Measurements from ENCODE around the gene SDHAF4.
"Not testable (repeated sequence)": the region's sequence is repeated elsewhere in the genome, so short reads cannot be mapped to it uniquely, and the experiment has no call there.

Gene SDHAF4

DNA sequence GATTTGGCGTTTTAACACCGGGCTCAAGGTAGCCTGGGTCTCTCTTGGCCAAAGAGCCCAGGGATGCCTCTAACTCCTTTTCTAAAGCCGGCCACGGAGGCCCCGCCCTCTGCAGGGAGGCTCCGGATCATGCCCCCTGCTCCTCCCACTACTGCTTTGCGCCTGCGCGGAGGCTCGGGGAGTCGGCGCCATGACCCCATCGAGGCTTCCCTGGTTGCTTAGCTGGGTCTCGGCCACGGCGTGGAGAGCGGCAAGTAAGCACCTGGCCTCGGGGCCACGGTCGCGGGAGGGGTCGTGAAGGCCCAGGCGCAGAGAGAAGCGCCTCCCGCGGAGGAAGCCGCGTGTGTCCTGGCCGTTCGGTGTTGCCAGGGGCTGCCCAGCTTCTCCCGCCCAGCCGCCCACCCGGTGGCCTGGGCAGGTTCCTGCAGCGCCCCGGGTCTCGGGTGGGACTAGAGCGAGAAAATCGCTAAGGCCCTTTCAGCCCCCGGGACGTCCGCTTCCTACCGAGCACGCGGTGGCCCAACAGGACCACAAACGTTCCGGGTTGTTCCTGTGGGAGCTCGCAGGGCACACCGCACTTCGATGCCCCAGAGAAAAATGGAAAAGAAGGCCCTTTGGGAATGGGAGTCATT, at the start of gene SDHAF4:
TSS of gene SDHAF4 (plus strand) at position 180 of the 632 bp plus-strand sequence. CDS start at position 191, 11 bp downstream.
- DNase-seq: peak; percentile 83

DNA sequence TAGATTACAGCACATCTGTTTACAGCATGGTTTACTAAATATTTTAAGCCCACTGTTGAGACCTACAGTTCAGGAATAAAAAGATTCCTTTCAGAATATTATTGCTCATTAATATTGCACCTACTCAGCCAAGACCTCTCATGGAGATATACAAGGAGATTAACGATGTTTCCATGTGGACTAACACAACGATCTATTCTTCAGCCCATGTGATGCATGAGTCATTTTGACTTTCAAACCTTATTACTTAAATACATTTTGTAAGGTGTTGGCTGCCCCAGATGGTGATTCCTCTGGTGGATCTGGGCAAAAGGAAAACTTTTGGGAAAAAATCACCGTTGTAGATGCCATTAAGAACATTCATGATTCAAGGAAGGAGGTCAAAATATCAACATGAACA, 48.0 kb upstream of the SDHAF4 start:
- no peak for DNase-seq

DNA sequence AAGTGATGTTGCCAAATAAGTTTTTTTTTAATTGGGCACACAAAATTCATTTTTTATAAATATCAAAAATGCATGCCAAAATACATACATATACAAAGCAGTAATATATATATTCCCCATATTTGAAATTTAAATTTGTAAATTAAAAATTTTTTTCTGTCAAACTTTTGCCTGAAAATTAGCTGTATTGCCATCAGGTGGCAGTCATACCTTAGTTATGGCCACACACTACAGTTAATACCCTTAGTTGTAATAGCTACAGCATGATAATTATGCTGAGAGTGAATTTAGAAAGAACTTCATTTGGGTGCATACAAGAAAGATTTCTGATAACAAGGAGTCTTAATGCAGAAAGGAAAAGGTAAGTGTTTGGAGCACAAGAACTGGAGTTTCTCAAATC, 46.2 kb upstream of the SDHAF4 start:
- no peak for DNase-seq

DNA sequence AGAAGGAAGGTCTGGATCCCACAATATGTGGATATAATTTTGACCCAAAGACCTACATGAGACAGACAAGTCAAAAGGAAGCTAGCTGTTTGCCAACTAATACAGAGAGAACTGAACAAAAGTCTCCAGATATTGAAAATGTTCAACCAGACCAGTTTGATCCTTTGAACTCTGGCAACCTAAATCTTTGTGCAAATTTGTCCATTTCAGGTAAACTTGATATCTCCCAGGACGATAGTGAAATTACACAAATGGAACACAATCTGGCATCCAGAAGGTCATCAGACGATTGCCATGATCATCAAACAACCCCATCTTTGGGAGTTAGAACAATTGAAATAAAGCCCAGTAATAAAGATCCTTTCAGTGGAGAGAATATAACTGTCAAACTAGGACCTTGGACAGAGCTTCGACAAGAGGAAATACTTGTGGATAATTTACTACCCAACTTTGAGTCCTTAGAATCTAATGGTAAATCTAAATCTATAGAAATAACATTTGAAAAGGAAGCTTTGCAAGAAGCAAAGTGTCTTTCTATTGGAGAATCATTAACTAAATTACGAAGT, 41.9 kb upstream of the SDHAF4 start:
- no peak for DNase-seq

DNA sequence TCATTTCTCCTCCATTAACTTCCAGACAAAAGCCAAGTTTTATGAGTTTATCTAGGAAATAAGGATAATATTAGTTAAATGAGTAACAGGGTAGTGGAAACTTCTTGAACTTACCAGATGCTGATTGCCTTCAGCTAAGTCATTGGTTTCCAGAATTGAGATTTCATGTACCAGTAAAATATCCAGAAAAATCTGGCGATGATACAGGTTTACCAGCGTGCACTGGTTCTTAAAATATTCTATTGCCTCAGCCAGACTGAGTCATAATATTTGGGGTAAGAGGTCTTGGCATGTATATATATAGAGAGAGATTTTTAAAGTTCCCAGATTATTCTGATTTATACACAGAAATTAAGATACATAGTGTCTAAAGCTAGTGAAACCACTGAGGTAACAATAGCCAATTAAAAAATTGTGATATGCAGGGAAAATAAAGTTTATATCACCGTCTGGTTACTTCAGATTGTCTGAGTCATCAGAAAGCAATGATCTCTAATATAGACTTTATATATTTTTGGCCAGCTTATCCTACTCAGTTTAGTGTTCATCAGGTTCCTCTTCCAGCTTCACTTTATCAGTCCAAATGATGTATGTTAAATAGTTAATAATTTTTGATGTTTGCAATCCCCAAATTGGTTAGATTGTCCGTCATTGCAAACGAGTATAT, 39.5 kb upstream of the SDHAF4 start:
- DNase-seq: no peak

DNA sequence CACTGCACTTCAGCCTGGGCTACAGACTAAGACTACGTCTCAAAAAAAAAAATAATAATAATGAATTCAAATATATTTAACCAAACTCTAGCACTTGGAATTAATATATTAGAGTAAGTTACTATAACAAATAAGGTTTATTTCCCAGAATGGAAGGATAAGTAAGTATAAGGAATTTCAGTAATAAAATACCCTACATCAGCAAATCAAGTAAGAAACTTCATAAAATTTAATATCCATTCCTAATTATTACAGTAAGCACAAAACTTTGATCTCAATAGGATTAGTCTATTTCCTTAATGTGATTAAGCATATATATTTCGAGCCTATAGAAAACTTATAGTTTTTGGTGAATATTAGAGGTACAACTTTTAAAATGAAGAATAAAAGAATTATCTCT, 36.7 kb upstream of the SDHAF4 start:
- no peak for DNase-seq

DNA sequence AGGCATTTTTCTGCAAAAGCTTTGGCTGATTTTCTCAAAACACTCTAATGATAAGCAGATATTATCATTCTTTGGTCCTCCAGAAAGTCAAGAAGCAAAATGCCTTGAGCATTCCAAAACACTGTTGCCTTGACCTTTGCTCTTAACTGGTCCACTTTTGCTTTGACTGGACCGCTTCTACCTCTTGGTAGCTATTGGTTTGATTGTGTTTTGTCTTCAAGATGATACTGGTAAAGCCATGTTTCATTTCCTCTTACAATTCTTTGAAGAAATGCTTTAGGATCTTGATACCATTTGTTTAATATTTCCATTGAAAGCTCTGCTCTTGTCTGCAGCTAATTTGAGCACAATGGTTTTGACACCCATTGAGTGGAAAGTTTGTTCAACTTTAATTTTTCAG, 35.6 kb upstream of the SDHAF4 start:
- DNase-seq: no peak

DNA sequence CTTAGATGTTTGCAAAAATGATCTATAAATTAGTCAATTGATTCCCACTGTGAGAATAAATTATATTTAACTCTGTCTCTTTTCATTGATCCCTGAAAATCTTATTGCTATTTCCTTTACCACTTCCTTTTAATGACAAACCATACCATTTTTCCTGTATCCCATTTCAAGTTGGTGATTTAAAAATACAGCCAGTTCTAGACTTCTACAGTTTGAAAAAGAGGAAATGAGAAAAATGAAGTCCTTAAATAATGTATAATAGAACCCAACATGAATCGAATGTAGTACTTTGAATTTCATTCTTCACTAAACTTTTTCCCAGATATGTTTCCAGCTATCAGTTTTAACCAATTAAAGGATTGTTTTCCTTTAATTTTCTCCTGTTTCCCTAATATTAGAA, 29.5 kb upstream of the SDHAF4 start:
- no peak for DNase-seq

DNA sequence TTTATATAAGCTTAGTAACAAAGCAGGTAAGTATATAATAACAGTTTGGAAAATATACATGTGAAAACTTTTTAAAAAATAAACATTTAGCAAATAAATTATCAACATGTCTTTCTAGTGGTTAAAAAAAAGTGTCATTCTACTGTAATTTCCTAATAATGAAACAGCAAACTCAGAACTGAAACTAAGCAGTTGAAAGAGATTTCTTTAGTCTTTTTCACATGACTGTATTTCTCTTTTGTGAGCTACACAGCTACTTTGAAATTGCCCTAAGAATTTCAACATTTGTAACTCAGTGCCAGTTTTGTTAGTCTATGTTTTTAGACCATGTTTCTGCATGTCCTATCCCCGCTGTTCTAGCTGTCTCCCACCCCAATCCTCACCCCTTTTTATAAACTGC, 28.4 kb upstream of the SDHAF4 start:
- no peak for DNase-seq

DNA sequence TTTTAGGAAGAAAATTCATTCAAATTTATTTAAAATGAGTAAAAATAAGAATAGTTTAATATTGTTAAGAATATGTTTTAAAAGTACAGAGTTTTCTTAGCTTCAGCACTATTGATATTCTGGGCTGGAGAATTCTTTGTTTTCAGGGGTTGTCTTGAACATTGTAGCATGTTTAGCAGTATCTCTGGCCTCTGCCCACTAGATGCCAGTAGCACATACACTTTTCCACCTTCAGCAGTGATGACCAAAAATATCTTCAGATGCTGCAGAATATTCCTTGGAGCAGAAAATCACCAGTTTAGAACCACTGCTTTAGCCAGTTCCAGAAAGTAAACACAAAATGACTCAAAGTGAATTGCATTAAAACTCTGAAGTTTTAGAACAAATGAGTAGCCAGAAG, 19.4 kb upstream of the SDHAF4 start:
- no peak for DNase-seq

DNA sequence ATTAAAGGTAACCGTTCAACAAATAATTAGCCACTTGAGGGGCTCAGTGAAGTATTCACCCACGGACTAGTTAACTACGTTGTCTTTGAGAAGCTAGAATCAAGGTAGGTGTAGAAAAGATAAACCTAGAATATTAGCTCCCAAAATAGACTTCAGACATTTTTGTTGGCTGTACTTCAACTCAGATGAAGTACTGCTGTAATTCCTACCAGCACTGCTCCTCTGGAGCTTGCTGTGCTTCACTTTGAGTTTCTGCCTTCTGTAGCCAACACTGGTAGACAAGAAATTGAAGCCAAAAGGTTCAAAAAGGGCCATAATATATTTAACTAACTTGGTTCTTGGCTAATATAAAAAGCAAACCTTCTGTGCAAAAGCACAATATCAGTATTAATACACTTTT, 18.8 kb upstream of the SDHAF4 start:
- no peak for DNase-seq

DNA sequence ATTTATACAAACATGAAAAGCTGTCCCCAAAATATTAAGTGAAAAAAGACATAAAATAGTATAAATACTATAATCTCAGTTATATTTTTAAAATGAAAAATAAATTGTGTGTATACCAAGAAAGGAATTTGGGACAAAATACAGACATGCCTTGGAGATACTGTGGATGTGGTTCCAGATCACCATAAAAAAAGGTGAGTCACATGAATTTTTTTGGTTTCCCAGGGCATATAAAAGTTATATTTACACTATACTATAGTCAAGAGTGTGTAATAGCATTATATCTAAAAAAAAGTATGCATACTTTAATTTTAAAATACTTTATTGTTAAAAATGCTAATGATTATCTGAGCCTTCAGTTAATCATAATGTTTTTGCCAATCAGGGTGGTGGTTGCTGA, 17.4 kb upstream of the SDHAF4 start:
- DNase-seq: no peak

DNA sequence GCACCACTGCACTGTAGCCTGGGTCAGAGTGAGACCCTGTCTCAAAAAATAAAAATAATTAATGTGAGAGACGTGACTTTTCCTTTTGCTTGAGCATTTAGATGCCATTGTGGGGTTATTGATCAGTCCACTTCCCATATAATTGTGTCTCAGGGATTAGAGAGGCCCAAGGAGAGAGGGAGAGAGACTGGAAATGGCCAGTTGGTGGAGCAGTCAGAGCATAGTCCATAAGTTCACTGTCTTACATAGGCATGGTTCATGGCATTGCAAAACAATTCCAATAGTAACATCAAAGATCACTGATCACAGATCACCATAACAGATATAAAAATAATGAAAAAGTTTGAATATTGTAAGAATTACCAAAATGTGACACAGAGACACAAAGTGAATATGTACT, 15.2 kb upstream of the SDHAF4 start:
- no peak for DNase-seq

DNA sequence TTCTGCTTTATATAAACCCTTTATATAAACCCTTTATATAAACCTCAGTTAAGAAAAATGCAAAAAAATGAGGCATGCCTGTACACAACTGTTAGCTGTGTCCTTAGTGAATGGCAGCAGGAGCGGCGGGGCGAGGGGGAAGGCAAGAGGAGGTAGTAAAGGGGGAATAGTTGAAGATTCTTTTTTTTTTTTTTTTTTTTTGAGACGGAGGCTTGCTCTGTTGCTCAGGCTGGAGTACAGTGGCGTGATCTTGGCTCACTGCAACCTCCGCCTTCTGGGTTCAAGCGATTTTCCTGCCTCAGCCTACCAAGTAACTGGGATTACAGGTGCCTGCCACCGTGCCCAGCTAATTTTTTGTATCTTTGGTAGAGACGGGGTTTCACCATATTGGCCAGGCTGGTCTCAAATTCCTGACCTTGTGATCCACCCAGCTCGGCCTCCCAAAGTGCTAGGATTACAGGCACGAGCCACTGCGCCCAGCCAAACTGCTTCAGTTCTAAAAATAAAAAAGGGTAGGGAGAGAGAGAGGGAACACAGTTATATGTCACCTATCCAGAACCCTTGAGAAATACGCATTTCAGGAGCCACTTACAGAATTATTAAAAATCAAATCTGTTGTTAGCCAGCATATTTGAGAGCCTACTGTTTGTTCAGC, 14.3 kb upstream of the SDHAF4 start:
- DNase-seq: not testable (repeated sequence)

DNA sequence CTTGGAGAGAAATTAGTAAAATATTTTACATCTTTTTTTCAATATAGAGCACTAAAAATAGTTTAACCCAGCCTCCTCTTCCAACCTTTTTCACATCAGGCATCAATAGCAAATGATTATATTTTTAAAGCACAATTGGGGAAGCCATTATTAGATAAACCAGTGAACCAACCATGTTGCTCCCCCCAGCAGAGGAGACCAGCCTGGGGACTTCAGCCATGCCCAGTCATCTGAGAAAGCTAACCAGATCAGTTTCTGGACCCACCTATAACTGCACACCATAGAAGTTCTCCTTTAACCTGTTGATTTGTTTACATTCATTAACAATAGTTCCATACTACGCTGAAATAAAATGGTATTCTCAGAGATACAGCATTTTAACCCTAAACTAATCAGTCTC, 13.8 kb upstream of the SDHAF4 start:
- no peak for DNase-seq

DNA sequence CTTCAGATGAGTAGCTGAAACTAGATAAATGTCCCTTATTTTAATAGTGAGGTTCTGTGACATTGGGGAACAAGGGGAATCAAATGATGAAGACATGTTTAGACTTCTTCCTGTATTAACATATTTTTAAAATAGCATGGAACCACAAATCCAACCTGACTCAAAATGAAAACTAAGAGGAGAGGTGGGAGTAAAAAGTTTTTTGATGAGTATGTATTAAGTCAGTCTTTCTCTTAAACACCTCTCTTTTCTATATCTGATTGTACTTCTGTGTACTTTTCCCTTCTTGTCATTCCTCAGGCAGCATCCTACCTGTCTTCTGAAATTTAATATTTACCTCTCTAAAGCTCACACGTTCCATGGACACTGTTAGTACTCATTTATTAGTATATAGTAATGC, 8.7 kb upstream of the SDHAF4 start:
- DNase-seq: no peak

DNA sequence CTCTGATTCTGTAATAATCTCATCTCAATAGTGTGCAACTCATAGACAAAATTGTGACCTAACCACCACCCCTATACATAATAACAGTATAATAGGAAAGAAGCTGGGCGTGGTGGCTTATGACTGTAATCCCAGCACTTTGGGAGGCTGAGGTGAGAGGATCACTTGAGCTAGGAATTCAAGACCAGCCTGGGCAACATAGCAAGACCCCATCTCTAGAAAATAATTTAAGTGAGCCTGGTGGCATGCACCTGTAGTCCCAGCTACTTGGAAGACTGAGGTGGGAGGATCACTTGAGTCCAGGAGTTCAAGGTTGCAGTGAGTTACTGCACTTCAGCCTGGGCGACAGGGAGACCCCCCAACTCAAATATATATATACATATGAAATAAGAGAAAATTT, 4.3 kb upstream of the SDHAF4 start:
- not testable (repeated sequence) for DNase-seq

DNA sequence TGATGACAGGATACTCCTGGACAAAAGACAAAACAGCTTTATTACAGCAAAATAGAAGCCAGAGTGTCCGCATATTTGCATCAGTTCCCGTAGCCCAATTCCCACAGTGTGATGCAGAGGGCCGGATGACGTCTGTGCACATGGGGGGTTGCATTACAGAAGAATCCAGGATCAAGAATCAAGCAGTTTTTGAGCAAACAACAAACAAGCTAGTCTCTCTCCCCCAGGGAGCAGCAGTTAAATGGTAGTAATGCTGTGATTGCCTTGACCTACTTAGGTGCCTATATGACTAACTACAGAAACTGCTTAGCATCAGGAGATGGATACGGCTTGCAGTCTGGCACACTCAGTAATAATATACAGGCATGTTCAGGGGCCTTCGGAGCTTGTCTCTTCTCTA, 3.2 kb upstream of the SDHAF4 start:
- DNase-seq: no peak

DNA sequence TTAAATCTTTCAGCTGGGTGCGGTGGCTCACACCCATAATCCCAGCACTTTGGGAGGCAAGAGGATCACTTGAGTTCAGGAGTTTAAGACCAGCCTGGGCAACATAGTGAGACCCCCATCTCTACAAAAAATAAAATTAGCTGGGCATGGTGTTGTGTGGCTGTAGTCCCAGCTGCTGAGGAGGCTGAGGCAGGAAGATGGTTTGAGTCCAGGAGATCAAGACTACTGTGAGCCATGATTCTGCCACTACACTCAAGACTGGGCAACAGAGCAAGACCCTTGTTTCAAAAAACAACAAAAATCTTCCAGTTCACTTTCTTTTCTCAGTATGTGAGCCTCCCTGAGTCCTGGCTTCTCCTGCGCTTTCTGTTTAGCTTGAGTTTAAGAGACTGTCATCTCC, 7.9 kb downstream of the SDHAF4 start:
- no peak for DNase-seq

DNA sequence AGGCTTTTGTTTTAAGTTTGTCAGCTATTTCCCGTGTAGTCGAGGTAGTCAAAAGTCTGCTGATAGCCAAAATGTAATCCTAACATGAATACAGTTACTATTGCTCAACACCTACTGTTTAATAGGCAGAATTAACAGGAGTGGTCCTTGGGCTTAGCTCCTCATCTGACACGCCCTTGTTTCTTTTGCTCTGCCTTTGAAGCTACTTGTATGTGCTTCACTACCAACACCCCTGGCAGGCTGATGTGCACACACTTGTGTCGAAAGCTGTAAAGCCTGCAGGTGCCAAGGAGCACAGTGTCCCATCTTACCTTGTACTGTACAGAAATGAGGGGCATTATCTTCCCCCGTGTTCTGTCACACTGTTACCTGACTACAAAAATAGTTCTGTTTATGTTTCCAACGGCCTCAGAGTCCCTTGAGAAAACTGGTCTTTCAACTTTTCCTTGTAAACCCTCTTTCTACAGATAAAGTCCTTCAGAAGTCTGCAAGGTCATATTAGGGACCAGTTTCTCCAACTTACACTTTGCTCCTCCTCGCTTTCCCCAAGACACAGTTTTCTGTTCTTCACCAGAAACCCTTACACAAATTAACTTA, 9.3 kb downstream of the SDHAF4 start:
- DNase-seq: no peak

DNA sequence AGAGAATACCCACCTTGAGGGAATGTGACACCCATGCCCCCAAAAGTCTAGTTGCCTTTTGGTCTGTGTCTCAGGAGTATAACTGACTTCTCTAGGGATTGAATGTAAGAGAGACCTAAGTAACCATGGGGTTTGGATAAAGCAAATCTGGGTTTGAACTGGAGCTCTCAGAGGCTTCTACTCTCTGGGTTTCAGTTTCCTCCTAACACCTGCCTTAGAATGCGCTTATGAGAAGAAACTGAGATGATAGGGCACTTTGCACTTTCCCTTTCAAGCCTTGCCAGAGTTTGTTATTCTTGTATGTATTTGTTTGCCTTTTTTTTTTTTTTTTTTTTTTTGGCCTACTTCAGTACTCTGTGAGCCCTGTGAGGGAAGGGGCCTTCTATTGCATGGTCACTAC, 19.4 kb downstream of the SDHAF4 start:
- no peak for DNase-seq

DNA sequence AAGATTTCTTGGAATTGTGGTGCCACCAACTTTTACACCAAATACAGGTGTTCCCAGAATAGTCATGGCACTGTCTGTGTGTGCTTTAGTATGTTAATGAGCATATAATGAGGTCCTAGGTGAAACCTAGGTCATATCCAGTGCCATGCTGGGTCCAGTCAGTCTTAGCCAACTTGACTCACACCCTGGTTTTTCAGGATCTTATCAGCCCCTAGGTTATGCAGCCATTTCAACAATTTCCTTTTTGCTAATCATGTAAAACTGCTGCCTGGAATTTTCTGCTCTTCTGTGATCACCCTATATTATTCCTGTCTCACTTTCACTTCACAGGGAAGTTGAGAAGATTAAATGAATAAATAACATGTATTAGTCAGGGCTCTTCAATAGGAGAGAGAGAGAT, 23.7 kb downstream of the SDHAF4 start:
- no peak for DNase-seq

DNA sequence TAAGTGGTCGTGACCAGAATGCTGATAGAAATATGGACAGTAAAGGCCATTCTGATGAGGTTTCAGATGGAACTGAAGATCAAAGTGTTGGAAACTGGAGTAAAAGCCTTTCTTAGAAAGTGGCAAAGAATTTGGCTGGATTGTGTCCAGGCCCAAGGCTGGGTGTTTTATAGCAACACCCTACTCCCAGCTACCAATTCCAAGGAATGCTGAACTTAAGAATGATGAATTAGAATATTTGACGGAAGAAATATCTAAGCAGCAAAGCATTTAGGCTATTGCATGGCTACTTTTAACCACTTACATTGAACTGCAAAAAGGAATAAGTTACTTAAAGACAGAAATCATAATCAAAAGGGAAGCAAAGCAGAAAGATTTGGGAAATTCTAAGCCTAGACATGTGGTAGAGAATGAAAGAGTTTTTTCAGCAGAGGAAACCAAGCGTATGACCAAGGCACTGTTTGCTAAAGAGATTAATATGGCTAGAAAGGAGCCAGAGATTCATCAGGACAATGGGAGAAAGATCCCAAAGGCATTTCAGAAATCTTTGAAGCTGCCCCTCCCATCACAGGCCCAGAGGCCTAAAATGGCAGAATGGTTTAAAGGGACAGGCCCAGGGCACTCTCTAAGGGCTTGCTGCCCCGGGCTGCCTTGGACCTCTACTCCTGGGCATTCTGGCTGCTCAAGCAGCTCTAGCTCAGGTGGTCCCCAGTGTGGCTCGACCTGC, 25.8 kb downstream of the SDHAF4 start:
- DNase-seq: no peak
